ENCODE measurements around the gene ITGB3.

- TF ChIP-seq SIN3A (IDR thresholded peaks at IDR 0.05; ENCODE audit: low read depth, low read length) (no peak), CREB1 (IDR thresholded peaks at IDR 0.05; ENCODE audit: low read depth) (no peak), SRF (IDR thresholded peaks at IDR 0.05; ENCODE audit: low read depth in 2 of 2, low read length in 2 of 2) (no peak), MAX (IDR thresholded peaks at IDR 0.05; ENCODE audit: low read depth, low read length) (no peak), NFYB (IDR thresholded peaks at IDR 0.05; ENCODE audit: insufficient read depth, low read depth, low read length) (no peak)
These were observed 45.7 kb downstream of the ITGB3 start for GRCh38 chr17:47299239-47299910.
